Vagina (tissue), 2 donors: ENCODE results near the gene ALDH1A1. TPM values are rescaled to one million over a fixed set of nuclear protein-coding genes. Genes with fewer than 3 reads are reported as not detected.

Experiments used
- DNase-seq, 2 donors: peaks; one replicate each; pipeline ENCODE4 v3.0.0-alpha.2; 2017; ENCODE audit errors: extremely low spot score in 2 of 2
- H3K27ac ChIP-seq: fragments of 200-600 bp; sonication (generic); one replicate; pipeline ENCODE4 v1.5.1; 2019
- H3K27me3 ChIP-seq: fragments of 200-600 bp; sonication (generic); one replicate; pipeline ENCODE4 v1.5.1; 2019
- H3K36me3 ChIP-seq, 2 donors: fragments of 200-600 bp; sonication (generic); one replicate each; pipeline ENCODE4 v1.5.1; 2017 to 2019
- H3K4me1 ChIP-seq: fragments of 200-600 bp; sonication (generic); one replicate; pipeline ENCODE4 v1.5.1; 2019
- H3K4me3 ChIP-seq, 2 donors: fragments of 200-600 bp; sonication (generic); 1 replicate in 1 of 2; 2 replicates in 1 of 2; pipeline ENCODE4 v1.5.1; 2016 to 2019
- H3K9me3 ChIP-seq: fragments of 200-600 bp; sonication (generic); one replicate; pipeline ENCODE4 v1.5.1; 2019
- POLR2A ChIP-seq, 2 donors: fragments of 450-650 bp; IDR thresholded peaks; one replicate each; pipeline ENCODE4 v1.6.1; 2017; ENCODE audit warnings: antibody characterized with exemption in 2 of 2, mild to moderate bottlenecking in 2 of 2, moderate library complexity in 2 of 2
- POLR2AphosphoS5 ChIP-seq, 2 donors: sonication (generic); formaldehyde crosslinking; IDR thresholded peaks; one replicate each; pipeline ENCODE4 v1.9.0; 2017; ENCODE audit warnings: antibody characterized with exemption in 2 of 2, mild to moderate bottlenecking in 2 of 2, low read depth in 1 of 2; ENCODE audit not compliant: insufficient read depth in 1 of 2
- intact Hi-C: fragments of 100-400 bp; cut with DNase I; formaldehyde crosslinking; loops from one replicate; pipeline ENCODE4 v1.15.1; 2023
- total RNA-seq: library from RNA; depleted of rRNA; stranded (reverse); fragments of >200 nt; gene quantifications from one replicate; pipeline ENCODE4 v1.2.3, GENCODE V29; 2016
- TF ChIP-seq, protein P1 (sequence below), 3 experiments: fragments of 450-650 bp in 2 of 3; fragments of 200-600 bp in 1 of 3; sonication (generic) in 1 of 3; IDR thresholded peaks; one replicate each; pipeline ENCODE4 v1.5.1; 2017 to 2019; ENCODE audit warnings: antibody characterized with exemption in 3 of 3, mild to moderate bottlenecking in 2 of 3, moderate library complexity in 2 of 3

The ALDH1A1 gene
- total RNA-seq, 1 donor from 2014 or later, result 126 TPM

DNA sequence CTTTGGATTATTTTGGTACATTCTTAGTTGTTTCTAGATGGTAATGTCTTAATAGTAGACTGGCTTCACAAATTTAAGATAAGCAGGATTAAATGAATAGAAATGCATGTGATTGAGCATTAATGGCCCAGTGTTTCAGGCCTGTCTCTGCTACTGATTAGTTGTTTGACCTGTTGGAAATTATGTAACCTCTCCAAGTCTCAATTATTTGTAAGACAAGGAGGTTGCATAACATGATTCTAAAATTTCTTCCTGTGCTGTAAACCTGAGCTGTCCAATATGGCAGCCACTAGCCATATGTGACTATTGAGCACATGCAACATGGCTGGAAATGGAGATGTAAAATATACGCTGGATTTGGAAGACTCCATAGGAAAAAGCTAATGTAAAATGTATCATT is 97.5 kb downstream of the ALDH1A1 start:
- Histone ChIP-seq H3K4me1 (peaks cover 16% of the 10 kb centered on the region), H3K9me3 (no peaks in the 10 kb centered on the region), H3K36me3 (no peaks in the 10 kb centered on the region), H3K27me3 (no peaks in the 10 kb centered on the region), H3K27ac (no peak overlapping the region), H3K4me3 (no peak overlapping the region)
- no peak for TF ChIP-seq POLR2A (IDR thresholded peaks at IDR 0.05)
- TF ChIP-seq, protein P1, sequence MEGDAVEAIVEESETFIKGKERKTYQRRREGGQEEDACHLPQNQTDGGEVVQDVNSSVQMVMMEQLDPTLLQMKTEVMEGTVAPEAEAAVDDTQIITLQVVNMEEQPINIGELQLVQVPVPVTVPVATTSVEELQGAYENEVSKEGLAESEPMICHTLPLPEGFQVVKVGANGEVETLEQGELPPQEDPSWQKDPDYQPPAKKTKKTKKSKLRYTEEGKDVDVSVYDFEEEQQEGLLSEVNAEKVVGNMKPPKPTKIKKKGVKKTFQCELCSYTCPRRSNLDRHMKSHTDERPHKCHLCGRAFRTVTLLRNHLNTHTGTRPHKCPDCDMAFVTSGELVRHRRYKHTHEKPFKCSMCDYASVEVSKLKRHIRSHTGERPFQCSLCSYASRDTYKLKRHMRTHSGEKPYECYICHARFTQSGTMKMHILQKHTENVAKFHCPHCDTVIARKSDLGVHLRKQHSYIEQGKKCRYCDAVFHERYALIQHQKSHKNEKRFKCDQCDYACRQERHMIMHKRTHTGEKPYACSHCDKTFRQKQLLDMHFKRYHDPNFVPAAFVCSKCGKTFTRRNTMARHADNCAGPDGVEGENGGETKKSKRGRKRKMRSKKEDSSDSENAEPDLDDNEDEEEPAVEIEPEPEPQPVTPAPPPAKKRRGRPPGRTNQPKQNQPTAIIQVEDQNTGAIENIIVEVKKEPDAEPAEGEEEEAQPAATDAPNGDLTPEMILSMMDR (IDR thresholded peaks at IDR 0.05), result no peak
- no peak for TF ChIP-seq POLR2AphosphoS5 (IDR thresholded peaks at IDR 0.05; ENCODE audit: insufficient read depth in 1 of 2, low read depth in 1 of 2)
- DNase-seq, result no peak
- intact Hi-C loops, result loop anchor here (5.0 to 10.0 kb wide), 2 partner anchors 167 to 229 kb away; no protein-coding TSS in a partner anchor

Other genes with a start within 250 kb of the ALDH1A1 start
- gene ANXA1, start 198.8 kb upstream of the ALDH1A1 start, total RNA-seq, result 834 TPM